ENCODE data around the gene GRM8. TPM values are rescaled to one million over a fixed set of nuclear protein-coding genes. Genes with fewer than 3 reads are reported as not detected.

The GRM8 gene
- total RNA-seq, 6 experiments from 2014 or later: not detected

DNA sequence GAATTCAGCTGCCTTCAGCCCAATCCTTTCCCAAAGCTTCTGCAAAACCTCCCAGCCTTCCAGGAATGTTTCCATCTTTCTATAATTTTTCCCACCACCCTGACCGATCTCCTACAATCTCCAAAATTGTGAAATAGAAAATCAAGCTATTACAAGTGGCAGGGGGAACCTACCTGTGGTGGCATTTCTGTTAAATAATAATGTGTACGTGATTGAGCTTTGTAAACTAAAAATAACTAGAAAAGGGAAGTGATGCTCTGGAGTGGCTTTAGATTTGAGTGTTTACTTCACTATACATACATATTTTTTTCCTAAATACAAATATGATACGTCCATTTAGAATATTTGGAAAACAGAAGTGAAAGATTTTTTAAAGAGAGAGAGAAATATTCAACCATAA is 593.6 kb downstream of the GRM8 start:
- no peak overlapping the region for H3K4me3 Mint-ChIP-seq
- no peaks in the 10 kb centered on the region for H3K27me3 Mint-ChIP-seq (ENCODE audit: insufficient read depth)
- TF ChIP-seq, protein P1, sequence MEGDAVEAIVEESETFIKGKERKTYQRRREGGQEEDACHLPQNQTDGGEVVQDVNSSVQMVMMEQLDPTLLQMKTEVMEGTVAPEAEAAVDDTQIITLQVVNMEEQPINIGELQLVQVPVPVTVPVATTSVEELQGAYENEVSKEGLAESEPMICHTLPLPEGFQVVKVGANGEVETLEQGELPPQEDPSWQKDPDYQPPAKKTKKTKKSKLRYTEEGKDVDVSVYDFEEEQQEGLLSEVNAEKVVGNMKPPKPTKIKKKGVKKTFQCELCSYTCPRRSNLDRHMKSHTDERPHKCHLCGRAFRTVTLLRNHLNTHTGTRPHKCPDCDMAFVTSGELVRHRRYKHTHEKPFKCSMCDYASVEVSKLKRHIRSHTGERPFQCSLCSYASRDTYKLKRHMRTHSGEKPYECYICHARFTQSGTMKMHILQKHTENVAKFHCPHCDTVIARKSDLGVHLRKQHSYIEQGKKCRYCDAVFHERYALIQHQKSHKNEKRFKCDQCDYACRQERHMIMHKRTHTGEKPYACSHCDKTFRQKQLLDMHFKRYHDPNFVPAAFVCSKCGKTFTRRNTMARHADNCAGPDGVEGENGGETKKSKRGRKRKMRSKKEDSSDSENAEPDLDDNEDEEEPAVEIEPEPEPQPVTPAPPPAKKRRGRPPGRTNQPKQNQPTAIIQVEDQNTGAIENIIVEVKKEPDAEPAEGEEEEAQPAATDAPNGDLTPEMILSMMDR (IDR thresholded peaks at IDR 0.05): no peak
- no peaks in the 10 kb centered on the region for H3K4me1 Mint-ChIP-seq (ENCODE audit: low read depth)
- DNase-seq: no peak
- H3K36me3 Mint-ChIP-seq (ENCODE audit: low read depth): no peaks in the 10 kb centered on the region
- peaks cover 24% of the 10 kb centered on the region for H3K9me3 Mint-ChIP-seq
- H3K27ac Mint-ChIP-seq: no peak overlapping the region

DNA sequence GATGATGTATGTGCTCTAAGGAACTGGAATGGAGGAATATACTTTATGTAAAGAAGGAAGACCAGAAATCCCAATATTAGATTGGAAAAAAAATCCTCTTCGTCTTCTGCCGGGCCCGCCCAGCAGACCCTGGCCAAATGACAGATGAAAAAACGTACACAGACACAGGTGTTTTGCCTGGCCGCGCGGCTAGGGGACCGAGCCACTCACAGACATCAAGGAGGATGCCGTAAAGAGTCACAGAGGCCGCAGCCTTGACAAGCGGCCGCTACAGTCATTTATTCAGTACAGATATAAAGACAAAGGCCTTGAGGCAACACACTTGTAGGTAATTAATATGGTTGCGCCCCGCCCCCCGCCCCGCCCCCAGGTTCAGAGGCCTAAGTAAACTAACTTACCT is 594.1 kb downstream of the GRM8 start:
- H3K9me3 Mint-ChIP-seq: peaks cover 24% of the 10 kb centered on the region
- no peaks in the 10 kb centered on the region for H3K36me3 Mint-ChIP-seq (ENCODE audit: low read depth)
- H3K4me1 Mint-ChIP-seq (ENCODE audit: low read depth): no peaks in the 10 kb centered on the region
- no peak overlapping the region for H3K4me3 Mint-ChIP-seq
- DNase-seq: no peak
- no peak overlapping the region for H3K27ac Mint-ChIP-seq
- H3K27me3 Mint-ChIP-seq (ENCODE audit: insufficient read depth): no peaks in the 10 kb centered on the region
- TF ChIP-seq, protein P1 (IDR thresholded peaks at IDR 0.05): no peak

DNA sequence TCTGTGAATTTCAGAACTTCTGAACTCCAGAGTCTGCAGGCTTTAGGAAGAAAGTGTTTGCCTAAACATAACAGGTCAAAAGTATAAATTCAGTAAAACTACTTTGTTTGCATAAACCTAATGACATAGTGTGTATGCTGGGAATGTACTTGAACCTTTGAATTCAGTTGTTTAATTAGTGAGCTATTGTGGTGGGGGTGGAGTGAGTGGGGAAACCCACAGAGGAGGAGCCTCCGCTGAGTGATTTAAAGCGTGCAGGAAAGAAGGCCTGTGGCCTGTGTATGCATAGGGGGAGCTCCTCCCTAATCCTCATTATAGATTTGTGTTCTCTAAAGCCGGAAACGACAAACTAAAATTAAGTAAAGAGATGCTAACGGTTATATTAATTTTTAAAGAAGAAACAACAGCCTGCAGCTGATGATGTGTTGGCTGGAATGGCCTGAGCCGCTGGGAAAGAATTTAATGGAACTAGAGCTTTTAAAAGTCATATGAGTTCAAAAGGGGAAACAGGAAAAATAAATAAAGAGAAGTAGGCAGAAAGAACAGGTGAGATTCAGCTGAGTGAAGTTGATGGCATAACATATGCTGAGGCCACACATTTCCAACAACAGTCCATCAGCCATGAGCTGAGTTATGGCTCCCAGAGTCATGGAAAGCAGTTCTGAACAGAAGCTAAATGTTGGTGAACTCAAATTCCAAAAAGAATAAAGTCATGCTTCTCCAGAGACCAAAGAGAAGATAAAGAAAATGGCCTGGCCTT is 595.0 kb downstream of the GRM8 start:
- Mint-ChIP-seq H3K36me3 (ENCODE audit: low read depth) (no peaks in the 10 kb centered on the region), H3K27ac (no peak overlapping the region), H3K9me3 (peaks cover 21% of the 10 kb centered on the region), H3K4me3 (no peak overlapping the region), H3K4me1 (ENCODE audit: low read depth) (no peaks in the 10 kb centered on the region), H3K27me3 (ENCODE audit: insufficient read depth) (no peaks in the 10 kb centered on the region)
- DNase-seq: no peak
- TF ChIP-seq, protein P1 (IDR thresholded peaks at IDR 0.05): no peak

DNA sequence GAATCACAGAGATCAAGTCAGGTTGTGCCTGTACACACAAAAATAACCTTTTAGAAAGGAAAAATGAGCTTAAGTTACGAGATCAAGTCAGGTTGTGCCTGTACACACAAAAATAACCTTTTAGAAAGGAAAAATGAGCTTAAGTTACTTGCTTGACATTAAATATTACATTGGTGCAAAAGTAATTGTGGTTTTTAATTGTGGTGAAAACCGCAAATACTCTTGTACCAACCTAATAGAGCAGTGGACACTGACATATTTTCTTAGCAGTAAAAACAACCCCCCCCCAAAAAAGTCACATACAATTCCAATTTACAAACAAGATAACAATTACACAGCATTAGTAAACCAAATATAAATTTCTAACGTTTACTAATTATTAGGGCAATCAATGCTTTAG is 595.6 kb downstream of the GRM8 start:
- no peak overlapping the region for H3K4me3 Mint-ChIP-seq
- H3K9me3 Mint-ChIP-seq: peaks cover 23% of the 10 kb centered on the region
- TF ChIP-seq, protein P1 (IDR thresholded peaks at IDR 0.05): no peak
- no peak overlapping the region for H3K27ac Mint-ChIP-seq
- no peaks in the 10 kb centered on the region for H3K36me3 Mint-ChIP-seq (ENCODE audit: low read depth)
- DNase-seq: no peak
- H3K27me3 Mint-ChIP-seq (ENCODE audit: insufficient read depth): no peaks in the 10 kb centered on the region
- H3K4me1 Mint-ChIP-seq (ENCODE audit: low read depth): no peaks in the 10 kb centered on the region

DNA sequence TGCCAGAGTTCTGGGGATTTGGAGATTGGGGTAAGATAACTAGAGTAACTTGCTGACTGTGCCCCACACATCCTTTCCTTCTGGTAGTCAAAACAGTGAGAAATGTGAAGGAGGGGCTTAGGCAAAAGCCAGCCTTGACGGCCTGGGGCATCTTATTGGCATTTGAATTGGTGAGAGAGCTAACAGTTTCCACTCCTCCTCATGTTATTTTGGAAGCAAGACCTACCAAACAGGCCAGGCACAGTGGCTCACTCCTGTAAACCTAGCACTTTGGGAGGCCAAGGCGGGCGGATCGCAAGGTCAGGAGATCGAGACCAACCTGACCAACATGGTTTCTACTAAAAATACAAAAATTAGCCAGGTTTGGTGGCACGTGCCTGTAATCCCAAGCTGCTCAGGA is 596.6 kb downstream of the GRM8 start:
- Mint-ChIP-seq H3K9me3 (peaks cover 31% of the 10 kb centered on the region), H3K4me1 (ENCODE audit: low read depth) (no peaks in the 10 kb centered on the region), H3K4me3 (no peak overlapping the region), H3K27ac (no peak overlapping the region), H3K27me3 (ENCODE audit: insufficient read depth) (no peaks in the 10 kb centered on the region), H3K36me3 (ENCODE audit: low read depth) (no peaks in the 10 kb centered on the region)
- DNase-seq: no peak
- TF ChIP-seq, protein P1 (IDR thresholded peaks at IDR 0.05): no peak
